C4-2B (cell line): Measurements from ENCODE around the gene KCNK6.

ENCODE experiments used
- ZFX ChIP-seq: fragments of 450-650 bp; IDR thresholded peaks from 2 replicates; pipeline ENCODE4 v1.6.1; 2017
- TF ChIP-seq, protein P1 (sequence below): fragments of 450-650 bp; conservative IDR thresholded peaks from 2 replicates; pipeline ENCODE4 v1.5.1; 2017; ENCODE audit warnings: mild to moderate bottlenecking

DNA sequence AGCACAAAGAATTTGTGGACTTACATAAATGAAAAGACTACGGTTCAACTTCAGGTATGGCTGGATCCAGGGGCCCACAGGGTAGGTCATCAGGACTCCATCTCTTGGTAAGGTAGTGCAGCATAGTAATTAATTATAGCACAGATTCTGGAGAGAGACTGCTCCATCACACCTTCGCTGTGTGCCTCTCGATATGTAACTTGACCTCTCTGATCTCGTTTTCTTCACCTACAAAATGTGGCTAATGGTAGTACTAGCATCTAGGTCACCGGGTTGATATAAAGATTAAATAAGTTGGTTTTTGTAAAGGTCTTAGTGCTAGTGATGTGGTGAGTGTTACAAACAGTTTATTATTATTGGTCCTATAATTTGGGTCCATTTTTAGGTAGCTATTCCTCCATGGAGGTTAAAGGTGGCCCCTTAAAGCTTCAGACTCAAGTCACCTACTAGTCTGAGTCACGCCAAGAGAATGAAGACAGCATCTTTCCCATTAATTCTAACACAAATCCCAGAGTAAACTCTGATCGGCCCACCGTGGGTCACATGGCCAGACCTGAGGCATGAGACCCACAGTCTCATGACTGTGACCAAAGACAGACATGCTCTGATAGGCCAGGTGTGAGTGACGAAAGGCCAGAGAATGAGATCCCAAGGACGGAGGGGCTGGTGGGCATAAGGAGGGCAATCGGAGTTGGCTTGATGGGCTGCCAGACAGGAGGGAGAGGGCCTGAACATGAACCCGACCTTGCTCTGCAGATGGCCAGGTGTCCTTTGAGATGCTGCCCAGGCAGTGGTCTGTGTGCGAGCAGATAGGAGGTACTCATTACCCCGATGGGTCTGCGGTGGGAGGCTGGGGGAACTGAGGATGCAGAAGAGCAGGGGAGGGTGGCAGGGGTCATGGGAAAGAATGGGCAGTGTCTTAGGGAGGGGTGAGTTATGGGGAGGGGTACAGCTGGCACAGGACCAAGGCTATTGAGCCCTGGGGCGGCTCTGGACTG, 36.4 kb downstream of the KCNK6 start:
- TF ChIP-seq, protein P1, sequence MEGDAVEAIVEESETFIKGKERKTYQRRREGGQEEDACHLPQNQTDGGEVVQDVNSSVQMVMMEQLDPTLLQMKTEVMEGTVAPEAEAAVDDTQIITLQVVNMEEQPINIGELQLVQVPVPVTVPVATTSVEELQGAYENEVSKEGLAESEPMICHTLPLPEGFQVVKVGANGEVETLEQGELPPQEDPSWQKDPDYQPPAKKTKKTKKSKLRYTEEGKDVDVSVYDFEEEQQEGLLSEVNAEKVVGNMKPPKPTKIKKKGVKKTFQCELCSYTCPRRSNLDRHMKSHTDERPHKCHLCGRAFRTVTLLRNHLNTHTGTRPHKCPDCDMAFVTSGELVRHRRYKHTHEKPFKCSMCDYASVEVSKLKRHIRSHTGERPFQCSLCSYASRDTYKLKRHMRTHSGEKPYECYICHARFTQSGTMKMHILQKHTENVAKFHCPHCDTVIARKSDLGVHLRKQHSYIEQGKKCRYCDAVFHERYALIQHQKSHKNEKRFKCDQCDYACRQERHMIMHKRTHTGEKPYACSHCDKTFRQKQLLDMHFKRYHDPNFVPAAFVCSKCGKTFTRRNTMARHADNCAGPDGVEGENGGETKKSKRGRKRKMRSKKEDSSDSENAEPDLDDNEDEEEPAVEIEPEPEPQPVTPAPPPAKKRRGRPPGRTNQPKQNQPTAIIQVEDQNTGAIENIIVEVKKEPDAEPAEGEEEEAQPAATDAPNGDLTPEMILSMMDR, result no peak
- TF ChIP-seq ZFX, result no peak
